GM19452 (cell line): ENCODE results near the gene HIBADH.

Experiments
- ATAC-seq: cut with Tn5 transposase; IDR thresholded peaks from one replicate; pipeline ENCODE4 v1.9.1; 2021; ENCODE audit not compliant: unreplicated experiment

The HIBADH gene

GRCh38 chr7:27551803-27552400 is 110.8 kb downstream of the HIBADH start:
- ATAC-seq = no peak

GRCh38 chr7:27549606-27550005 is 113.1 kb downstream of the HIBADH start:
- no peak for ATAC-seq

- no peak for ATAC-seq
Measured at GRCh38 chr7:27548304-27548703, 114.4 kb downstream of the HIBADH start.

- ATAC-seq = no peak
Measured at GRCh38 chr7:27547401-27547800, 115.3 kb downstream of the HIBADH start.

GRCh38 chr7:27546610-27547009 is 116.1 kb downstream of the HIBADH start:
- no peak for ATAC-seq

GRCh38 chr7:27535795-27536194 is 126.9 kb downstream of the HIBADH start:
- ATAC-seq = no peak

- no peak for ATAC-seq
Measured at GRCh38 chr7:27533652-27534081, 129.0 kb downstream of the HIBADH start.

- no peak for ATAC-seq
Measured at GRCh38 chr7:27532314-27532713, 130.4 kb downstream of the HIBADH start.

- ATAC-seq = no peak
Measured at GRCh38 chr7:27527348-27527714, 135.4 kb downstream of the HIBADH start.

- no peak for ATAC-seq
Measured at GRCh38 chr7:27526611-27527347, 135.9 kb downstream of the HIBADH start.

- no peak for ATAC-seq
Measured at GRCh38 chr7:27526131-27526530, 136.6 kb downstream of the HIBADH start.

- ATAC-seq = no peak
Measured at GRCh38 chr7:27523321-27523720, 139.4 kb downstream of the HIBADH start.

- ATAC-seq = no peak
Measured at GRCh38 chr7:27522566-27522965, 140.1 kb downstream of the HIBADH start.

- no peak for ATAC-seq
Measured at GRCh38 chr7:27520815-27521790, 141.6 kb downstream of the HIBADH start.

GRCh38 chr7:27519793-27520469 is 142.8 kb downstream of the HIBADH start:
- no peak for ATAC-seq

- ATAC-seq = no peak
Measured at GRCh38 chr7:27518561-27519350, 143.9 kb downstream of the HIBADH start.

GRCh38 chr7:27516421-27516820 is 146.3 kb downstream of the HIBADH start:
- ATAC-seq = no peak

- no peak for ATAC-seq
Measured at GRCh38 chr7:27515933-27516332, 146.8 kb downstream of the HIBADH start.

- no peak for ATAC-seq
Measured at GRCh38 chr7:27514861-27515260, 147.8 kb downstream of the HIBADH start.

GRCh38 chr7:27513885-27514284 is 148.8 kb downstream of the HIBADH start:
- no peak for ATAC-seq
